ENCODE measurements around the gene NDC1. TPM values are rescaled to one million over a fixed set of nuclear protein-coding genes. Genes with fewer than 3 reads are reported as not detected.

The NDC1 gene
- total and polyA plus RNA-seq, 3 donors from 2014 or later = 13.0 to 26.4 (median 22.2) TPM

Small RNA genes within 50 kb of the gene (small RNA-seq; reads per million reads assigned to genes)
- gene AL049745.1 (0 reads per million in 2 donors), gene RF00418 (0 reads per million in 2 donors)

Other genes starting within 250 kb of the NDC1 start
- gene GLIS1, start 99.1 kb downstream of the NDC1 start, total RNA-seq = 1 to 10 TPM; 3.8 to 6.1 TPM
- gene GLIS1, start 99.1 kb downstream of the NDC1 start, polyA plus RNA-seq (ENCODE audit: insufficient read depth, low read depth, low replicate concordance) = 2.9 TPM
- gene YIPF1, start 51.5 kb upstream of the NDC1 start, total RNA-seq = 10 to 100 TPM; 34.1 to 35.9 TPM
- 45.9 TPM for gene YIPF1, start 51.5 kb upstream of the NDC1 start, polyA plus RNA-seq (ENCODE audit: insufficient read depth, low read depth, low replicate concordance)
- gene DIO1, start 55.9 kb upstream of the NDC1 start, total RNA-seq = under 1 TPM in 1 of 2 donors, not detected in 1; 0.81 TPM
- gene DIO1, start 55.9 kb upstream of the NDC1 start, polyA plus RNA-seq (ENCODE audit: insufficient read depth, low read depth, low replicate concordance) = 1.7 TPM
- gene IFT25, start 107.4 kb upstream of the NDC1 start, total RNA-seq = 10 to 100 TPM; 28.1 to 43.7 TPM
- gene IFT25, start 107.4 kb upstream of the NDC1 start, polyA plus RNA-seq (ENCODE audit: insufficient read depth, low read depth, low replicate concordance) = 34.1 TPM
- 10 to 100 TPM; 37.8 to 41.2 TPM for gene LRRC42, start 108.1 kb upstream of the NDC1 start, total RNA-seq
- gene LRRC42, start 108.1 kb upstream of the NDC1 start, polyA plus RNA-seq (ENCODE audit: insufficient read depth, low read depth, low replicate concordance) = 42.8 TPM
- 1 to 10 TPM in 1 of 2 donors, under 1 TPM in 1; 0.81 to 1.2 TPM for gene LDLRAD1, start 179.9 kb upstream of the NDC1 start, total RNA-seq
- 1.1 TPM for gene LDLRAD1, start 179.9 kb upstream of the NDC1 start, polyA plus RNA-seq (ENCODE audit: insufficient read depth, low read depth, low replicate concordance)
- gene TMEM59, start 214.9 kb upstream of the NDC1 start, total RNA-seq = 100 to 1,000 TPM; 209 to 289 TPM
- gene TMEM59, start 214.9 kb upstream of the NDC1 start, polyA plus RNA-seq (ENCODE audit: insufficient read depth, low read depth, low replicate concordance) = 338 TPM
- gene TCEANC2, start 215.3 kb upstream of the NDC1 start, total RNA-seq = 10 to 100 TPM; 10.7 to 16.1 TPM
- gene TCEANC2, start 215.3 kb upstream of the NDC1 start, polyA plus RNA-seq (ENCODE audit: insufficient read depth, low read depth, low replicate concordance) = 14.1 TPM

Data from testis (tissue), 3 donors.